Right lobe of liver (tissue), 6 donors: ENCODE data around the gene TP53RK. TPM values are rescaled to one million over a fixed set of nuclear protein-coding genes. Genes with fewer than 3 reads are reported as not detected.

Experiments used
- ATAC-seq, 4 donors: fragments of 200-7000 bp; cut with Tn5 transposase; one replicate each; pipeline ENCODE4 v1.9.1; 2020; ENCODE audit warnings: mild to moderate bottlenecking in 4 of 4, moderate library complexity in 4 of 4
- DNase-seq, 3 donors: peaks; one replicate each; pipeline ENCODE4 v3.0.0-alpha.2; 2020
- H3K27ac ChIP-seq, 3 donors: fragments of 200-600 bp; one replicate each; pipeline ENCODE4 v1.8.0; 2022
- H3K27me3 ChIP-seq, 2 donors: fragments of 200-600 bp; one replicate each; pipeline ENCODE4 v1.8.0; 2022
- H3K36me3 ChIP-seq, 4 donors: fragments of 200-600 bp; sonication (generic) in 1 of 4; one replicate each; pipeline versions ENCODE4 v1.5.1 to v1.8.0; 2017 to 2022; ENCODE audit warnings: control low read depth in 1 of 4
- H3K4me1 ChIP-seq, 4 donors: fragments of 200-600 bp; sonication (generic) in 1 of 4; one replicate each; pipeline versions ENCODE4 v1.5.1 to v1.8.0; 2017 to 2022; ENCODE audit warnings: control low read depth in 1 of 4
- H3K4me3 ChIP-seq, 3 donors: fragments of 200-600 bp; one replicate each; pipeline ENCODE4 v1.8.0; 2022
- H3K9me3 ChIP-seq, 4 donors: fragments of 200-600 bp; sonication (generic) in 1 of 4; one replicate each; pipeline versions ENCODE4 v1.5.1 to v1.8.0; 2017 to 2022; ENCODE audit warnings: control low read depth in 1 of 4
- CTCF ChIP-seq, 4 donors: fragments of 200-600 bp in 3 of 4; fragments of 450-650 bp in 1 of 4; IDR thresholded peaks; one replicate each; pipeline versions ENCODE4 v1.5.1 to v1.8.0; 2016 to 2022; ENCODE audit warnings: antibody characterized with exemption in 4 of 4, mild to moderate bottlenecking in 2 of 4
- POLR2A ChIP-seq: fragments of 450-650 bp; IDR thresholded peaks from one replicate; pipeline ENCODE4 v1.6.1; 2017; ENCODE audit warnings: antibody characterized with exemption, mild to moderate bottlenecking
- WGBS: methylation state at CpG from one replicate; pipeline ENCODE4 v1.1.6; 2018; ENCODE audit warnings: low coverage, low lambda C conversion rate; ENCODE audit not compliant: insufficient coverage; ENCODE audit errors: missing lambda C conversion rate; 5-methylcytosine and 5-hydroxymethylcytosine counted together
- intact Hi-C, 2 donors: fragments of 100-400 bp; cut with DNase I; formaldehyde crosslinking; loops; one replicate each; pipeline versions ENCODE4 v1.11.2 to v1.14.1; 2022
- total RNA-seq, 6 experiments: library from RNA; depleted of rRNA in 2 of 6; stranded (reverse); fragments of >200 nt in 2 of 6; fragmentation: NEBNext Ultra II Directional in 3 of 6; extraction: Animal tissue kit (Norgen Biotek cat#: 25700) in 3 of 6; gene quantifications; one replicate each; pipeline versions ENCODE4 v1.1.0 to v1.2.4, GENCODE V29; 2016 to 2023
- donor health status: DM: no; HTN: yes; CAD: no.
- donor health status: DM: no; HTN: no; CAD: no.
- donor health status: DM: no; HTN: no; CAD: no.
- donor health status: DM: no; HTN: yes; CAD: no.
- donor health status: DM: no; HTN: yes; CAD: no.

TP53RK gene
- total RNA-seq, 6 experiments from 2014 or later: 3.1 to 10.0 (median 5.2) TPM

GRCh38 chr20:46709055-46709458 is 19.8 kb upstream of the TP53RK start:
- peaks cover 0 to 59% (median 29%) of the 10 kb centered on the region in 4 donors for H3K4me1 ChIP-seq
- 85% methylated on average over 4 of the region's 13 CpGs for WGBS
- DNase-seq: no peak
- no peak for ATAC-seq
- H3K4me3 ChIP-seq: peak overlapping the region; percentile 80 to 85 (median 80)
- intact Hi-C loops: no loop called here
- no peaks in the 10 kb centered on the region for H3K36me3 ChIP-seq
- TF ChIP-seq POLR2A (no peak), CTCF (IDR thresholded peaks at IDR 0.05) (no peak)
- H3K9me3 ChIP-seq: no peaks in the 10 kb centered on the region
- H3K27ac ChIP-seq: peak overlapping the region; percentile 87 to 92 (median 88)
- no peaks in the 10 kb centered on the region for H3K27me3 ChIP-seq

- Histone ChIP-seq H3K36me3 (no peaks in the 10 kb centered on the region), H3K9me3 (no peaks in the 10 kb centered on the region), H3K27me3 (no peaks in the 10 kb centered on the region), H3K27ac (no peak overlapping the region), H3K4me1 (peaks cover 0 to 59% (median 28%) of the 10 kb centered on the region in 4 donors), H3K4me3 (no peak overlapping the region)
- no peak for DNase-seq
- TF ChIP-seq CTCF (IDR thresholded peaks at IDR 0.05): peak in 1 of 4 donors; percentile 22
- no peak for TF ChIP-seq POLR2A
- WGBS: 66% methylated on average over 7 of the region's 8 CpGs
- intact Hi-C loops: no loop called here
- no peak for ATAC-seq
Observed at GRCh38 chr20:46708172-46708860, 19.1 kb upstream of the TP53RK start.

- H3K4me3 ChIP-seq: no peak overlapping the region
- H3K9me3 ChIP-seq: no peaks in the 10 kb centered on the region
- ATAC-seq (no peak), DNase-seq (no peak)
- peak overlapping the region; percentile 77 to 94 (median 87) for H3K27ac ChIP-seq
- H3K36me3 ChIP-seq: no peaks in the 10 kb centered on the region
- no peaks in the 10 kb centered on the region for H3K27me3 ChIP-seq
- 94% methylated on average over 2 of the region's 2 CpGs for WGBS
- no peak for TF ChIP-seq CTCF (IDR thresholded peaks at IDR 0.05)
- TF ChIP-seq POLR2A: no peak
- intact Hi-C loops: no loop called here
- peaks cover 0 to 49% (median 24%) of the 10 kb centered on the region in 4 donors for H3K4me1 ChIP-seq
Observed at GRCh38 chr20:46706242-46706641, 17.0 kb upstream of the TP53RK start.

- Histone ChIP-seq H3K27ac (peak overlapping the region; percentile 77 to 94 (median 87)), H3K27me3 (no peaks in the 10 kb centered on the region), H3K36me3 (no peaks in the 10 kb centered on the region), H3K4me1 (peaks cover 0 to 40% (median 20%) of the 10 kb centered on the region in 4 donors), H3K9me3 (no peaks in the 10 kb centered on the region), H3K4me3 (peak overlapping the region; percentile 10 to 36 (median 34))
- no peak for DNase-seq
- intact Hi-C loops: no loop called here
- WGBS: 22% methylated on average over 4 of the region's 4 CpGs
- peak; percentile 48 to 61 (median 52) for ATAC-seq
- TF ChIP-seq POLR2A (peak; percentile 84), CTCF (IDR thresholded peaks at IDR 0.05) (no peak)
Observed at GRCh38 chr20:46705378-46705729, 16.1 kb upstream of the TP53RK start.
